K562 (cell line): Measurements from ENCODE around the gene CACNA1A. TPM values are rescaled to one million over a fixed set of nuclear protein-coding genes. Genes with fewer than 3 reads are reported as not detected.

ENCODE experiments used
- HNRNPLL ChIP-seq: fragments of 200-400 bp; formaldehyde crosslinking; IDR thresholded peaks from 2 replicates; pipeline ENCODE4 v1.6.1; 2017; ENCODE audit warnings: low read length, low read depth, mild to moderate bottlenecking; ENCODE audit not compliant: poor library complexity, severe bottlenecking
- MAFG ChIP-seq: fragments of 450-650 bp; conservative IDR thresholded peaks from 2 replicates; pipeline ENCODE4 v1.6.1; 2016; ENCODE audit warnings: missing genetic modification characterization, missing compliant biosample characterization
- NR2C2 ChIP-seq, 2 experiments: fragments of 200-800 bp in 1 of 2; sonication (Bioruptor generic) in 1 of 2; sonication (generic) in 1 of 2; formaldehyde crosslinking in 1 of 2; IDR thresholded peaks; 2 replicates each; pipeline versions ENCODE4 v1.6.1 to v1.8.0; 2016 to 2022; ENCODE audit warnings: mild to moderate bottlenecking in 1 of 2, missing compliant biosample characterization in 1 of 2, missing genetic modification characterization in 1 of 2, missing genetic modification reagents in 1 of 2
- RERE ChIP-seq: sonication (generic); formaldehyde crosslinking; IDR thresholded peaks from 2 replicates; pipeline ENCODE4 v1.8.0; 2023; ENCODE audit warnings: missing genetic modification reagents, mild to moderate bottlenecking, borderline replicate concordance
- ZBTB17 ChIP-seq: fragments of 450-650 bp; formaldehyde crosslinking; IDR thresholded peaks from 2 replicates; pipeline ENCODE4 v1.4.0; 2020; ENCODE audit warnings: mild to moderate bottlenecking
- ZNF518B ChIP-seq: fragments of 250-450 bp; sonication (Bioruptor Pico); IDR thresholded peaks from 2 replicates; pipeline ENCODE4 v1.5.0; 2021; ENCODE audit warnings: mild to moderate bottlenecking, moderate library complexity
- polyA plus RNA-seq, 8 experiments: library from polyadenylated mRNA; depleted of rRNA in 4 of 8; stranded (reverse) in 5 of 8; unstranded in 3 of 8; fragments of >200 nt; fragmentation: Nextera tagmentation in 2 of 8; fragmentation: Illumina TruSeq in 1 of 8; extraction: Ambion mirVana in 2 of 8; extraction: Trizol in 1 of 8; gene quantifications; 2 replicates each; pipeline versions ENCODE4 v1.2.1 to v1.2.3, GENCODE V29; 2011 to 2014; ENCODE audit warnings: inconsistent platforms in 1 of 8, missing spikeins in 1 of 8
- total RNA-seq, 7 experiments: library from RNA; depleted of rRNA in 6 of 7; stranded (reverse); fragments of >200 nt in 6 of 7; fragmentation: Illumina TruSeq in 2 of 7; extraction: Trizol in 2 of 7; gene quantifications; 2 replicates each; pipeline versions ENCODE4 v1.2.1 to v1.2.3, GENCODE V29; 2011 to 2021; ENCODE audit warnings: low replicate concordance in 1 of 7

Gene CACNA1A
- total and polyA plus RNA-seq, 9 of the 15 experiments (the other 6 are each of a cell fraction or from before 2014, with no cell fraction given): 0.03 to 0.20 (median 0.09) TPM; not detected in 1

- no peak for TF ChIP-seq ZNF518B (CRISPR knock-in tag)
- TF ChIP-seq HNRNPLL: no peak
- no peak for TF ChIP-seq RERE (CRISPR knock-in tag)
- TF ChIP-seq ZBTB17: no peak
- no peak for TF ChIP-seq NR2C2 (CRISPR knock-in tag; IDR thresholded peaks at IDR 0.05)
- no peak for TF ChIP-seq NR2C2 (tag; IDR thresholded peaks at IDR 0.05)
- TF ChIP-seq MAFG (tag): no peak
Observed at GRCh38 chr19:13234518-13234917, 271.8 kb downstream of the CACNA1A start (continued).
